Measurements from ENCODE around the gene BTBD1.
A peak's percentile ranks its signal among the peaks of the same experiment; 100 is the strongest.

Gene BTBD1

DNA sequence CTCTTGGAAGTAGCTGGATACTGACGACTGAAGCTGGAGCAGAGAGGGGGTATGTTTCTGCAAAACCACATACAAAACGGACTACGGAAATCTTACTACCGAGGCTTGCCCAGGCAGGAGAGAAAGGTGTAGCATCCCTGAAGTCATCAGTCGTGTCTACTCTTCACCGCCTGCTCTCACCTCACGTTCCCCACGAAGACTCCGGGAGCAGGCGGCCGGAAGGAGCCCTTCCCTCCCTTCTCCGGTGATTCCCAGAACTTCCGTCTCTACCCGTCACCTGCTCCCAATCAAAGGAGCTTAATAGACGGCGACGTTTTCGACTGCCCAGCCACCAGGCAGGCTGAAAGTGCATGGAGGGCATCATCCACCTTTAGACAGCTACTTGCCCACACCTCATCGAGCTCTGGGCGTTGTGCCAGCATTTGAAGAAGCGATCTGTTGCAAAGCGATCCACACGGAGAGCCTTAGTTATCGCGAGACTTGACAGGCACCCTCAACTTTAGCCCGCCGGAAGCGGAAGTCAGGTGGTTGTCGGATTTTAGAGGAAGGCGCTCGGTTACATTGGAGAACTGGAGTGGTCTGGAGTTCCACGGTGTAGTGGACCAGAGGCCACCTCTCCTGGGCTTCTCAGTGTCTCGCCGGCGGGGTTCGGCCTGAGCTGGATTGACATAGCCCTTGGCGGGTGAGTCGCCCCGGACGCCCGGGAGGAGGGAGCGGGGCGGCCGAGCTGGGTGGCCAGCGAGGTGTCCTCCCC is 81.2 kb downstream of the BTBD1 start, which contains the start of gene RAMAC:
TSS of gene RAMAC (plus strand) at position 523 of the 754 bp plus-strand sequence. CDS start 2,809 bp downstream, outside the sequence.
- DNase-seq (ENCODE audit: low read depth): peak; percentile 93
- in situ Hi-C loops (cut with HindIII; ENCODE audit: low sequenced_read_pairs): no loop called here
- H3K4me3 ChIP-seq (ENCODE audit: low read depth, low read length): peak within 1 kb of the TSS; percentile 60
- TF ChIP-seq, protein P1, sequence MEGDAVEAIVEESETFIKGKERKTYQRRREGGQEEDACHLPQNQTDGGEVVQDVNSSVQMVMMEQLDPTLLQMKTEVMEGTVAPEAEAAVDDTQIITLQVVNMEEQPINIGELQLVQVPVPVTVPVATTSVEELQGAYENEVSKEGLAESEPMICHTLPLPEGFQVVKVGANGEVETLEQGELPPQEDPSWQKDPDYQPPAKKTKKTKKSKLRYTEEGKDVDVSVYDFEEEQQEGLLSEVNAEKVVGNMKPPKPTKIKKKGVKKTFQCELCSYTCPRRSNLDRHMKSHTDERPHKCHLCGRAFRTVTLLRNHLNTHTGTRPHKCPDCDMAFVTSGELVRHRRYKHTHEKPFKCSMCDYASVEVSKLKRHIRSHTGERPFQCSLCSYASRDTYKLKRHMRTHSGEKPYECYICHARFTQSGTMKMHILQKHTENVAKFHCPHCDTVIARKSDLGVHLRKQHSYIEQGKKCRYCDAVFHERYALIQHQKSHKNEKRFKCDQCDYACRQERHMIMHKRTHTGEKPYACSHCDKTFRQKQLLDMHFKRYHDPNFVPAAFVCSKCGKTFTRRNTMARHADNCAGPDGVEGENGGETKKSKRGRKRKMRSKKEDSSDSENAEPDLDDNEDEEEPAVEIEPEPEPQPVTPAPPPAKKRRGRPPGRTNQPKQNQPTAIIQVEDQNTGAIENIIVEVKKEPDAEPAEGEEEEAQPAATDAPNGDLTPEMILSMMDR (IDR thresholded peaks at IDR 0.05; ENCODE audit: low read depth, low read length, missing control alignments): no peak

DNA sequence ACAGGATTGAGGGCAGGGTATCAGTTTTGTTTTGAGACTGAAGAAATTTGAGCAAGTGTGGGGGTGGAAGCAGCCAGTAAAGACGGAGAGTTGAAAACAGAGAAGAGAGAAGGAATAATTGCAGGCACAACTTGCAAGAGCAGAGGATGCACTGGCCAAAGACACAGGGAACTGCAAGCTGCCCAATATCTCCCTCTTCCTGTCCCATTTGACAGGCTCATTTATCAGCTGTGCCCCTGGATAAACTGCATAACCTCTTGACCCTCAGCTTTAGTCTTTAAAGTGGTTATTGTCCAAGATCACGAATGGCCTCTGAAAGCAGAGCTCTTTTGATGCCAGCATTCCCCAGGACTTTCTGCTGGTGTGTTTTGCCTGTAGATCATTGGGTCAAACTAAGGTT is 86.1 kb downstream of the BTBD1 start:
- in situ Hi-C loops (cut with HindIII; ENCODE audit: low sequenced_read_pairs): no loop called here
- H3K4me3 ChIP-seq (ENCODE audit: low read depth, low read length): no peak overlapping the region
- no peak for DNase-seq (ENCODE audit: low read depth)
- TF ChIP-seq, protein P1 (IDR thresholded peaks at IDR 0.05; ENCODE audit: low read depth, low read length, missing control alignments): no peak

DNA sequence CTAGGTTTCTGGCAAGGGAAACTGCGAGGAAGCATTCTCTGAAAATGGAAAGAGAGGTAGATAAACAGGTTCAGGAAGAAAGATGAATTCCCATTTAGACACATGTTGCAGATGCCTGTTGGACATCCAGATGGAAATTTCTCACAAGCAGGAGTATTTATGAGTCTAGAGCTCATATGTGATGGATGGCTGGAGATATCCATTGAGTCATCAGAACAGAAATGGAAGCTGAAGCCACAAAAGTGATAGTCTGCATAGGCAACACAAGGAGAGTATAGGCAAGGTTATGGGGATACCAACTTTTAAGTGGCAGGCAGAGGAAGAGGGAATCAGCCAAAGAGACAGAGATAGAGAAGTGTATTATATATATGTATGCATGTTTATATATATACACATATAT is 87.3 kb downstream of the BTBD1 start:
- in situ Hi-C loops (cut with HindIII; ENCODE audit: low sequenced_read_pairs): no loop called here
- H3K4me3 ChIP-seq (ENCODE audit: low read depth, low read length): no peak overlapping the region
- TF ChIP-seq, protein P1 (IDR thresholded peaks at IDR 0.05; ENCODE audit: low read depth, low read length, missing control alignments): no peak
- no peak for DNase-seq (ENCODE audit: low read depth)

DNA sequence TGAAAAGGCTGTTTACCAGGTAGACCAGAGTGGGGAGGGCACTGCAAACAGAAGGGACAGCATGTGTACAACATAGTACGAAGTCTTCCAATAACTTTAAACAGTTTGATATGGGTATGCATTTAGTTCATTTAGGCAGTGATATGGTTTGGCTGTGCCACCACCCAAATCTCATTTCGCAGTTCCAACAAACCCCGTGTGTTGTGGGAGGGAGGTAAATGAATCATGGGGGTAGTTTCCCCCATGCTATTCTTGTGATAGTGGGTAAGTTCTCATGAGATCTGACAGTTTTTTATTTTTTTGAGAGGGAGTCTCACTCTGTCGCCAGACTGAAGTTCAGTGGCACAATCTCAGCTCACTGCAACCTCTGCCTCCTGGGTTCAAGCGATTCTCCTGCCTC is 88.6 kb downstream of the BTBD1 start:
- H3K4me3 ChIP-seq (ENCODE audit: low read depth, low read length): no peak overlapping the region
- in situ Hi-C loops (cut with HindIII; ENCODE audit: low sequenced_read_pairs): no loop called here
- DNase-seq (ENCODE audit: low read depth): no peak
- TF ChIP-seq, protein P1 (IDR thresholded peaks at IDR 0.05; ENCODE audit: low read depth, low read length, missing control alignments): no peak

DNA sequence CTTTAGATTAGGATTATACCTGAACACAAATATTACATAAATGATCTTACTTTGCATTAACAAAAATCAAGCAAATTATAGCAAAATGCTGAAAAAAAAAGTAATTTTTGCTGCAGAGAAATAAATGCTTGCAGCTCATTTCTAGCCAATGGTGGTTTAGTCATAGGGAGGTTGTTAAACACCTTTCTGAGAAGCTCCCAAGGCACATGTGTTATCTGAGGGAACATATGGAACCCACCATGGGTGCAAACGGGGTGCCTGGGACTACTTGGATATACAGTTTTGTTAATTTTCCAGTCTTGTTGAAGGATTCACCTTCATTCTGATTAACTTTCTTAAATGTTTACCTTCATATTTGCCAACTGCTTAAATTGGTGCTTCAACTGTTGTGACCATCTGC is 90.0 kb downstream of the BTBD1 start:
- TF ChIP-seq, protein P1 (IDR thresholded peaks at IDR 0.05; ENCODE audit: low read depth, low read length, missing control alignments): no peak
- no peak overlapping the region for H3K4me3 ChIP-seq (ENCODE audit: low read depth, low read length)
- no peak for DNase-seq (ENCODE audit: low read depth)
- in situ Hi-C loops (cut with HindIII; ENCODE audit: low sequenced_read_pairs): no loop called here

DNA sequence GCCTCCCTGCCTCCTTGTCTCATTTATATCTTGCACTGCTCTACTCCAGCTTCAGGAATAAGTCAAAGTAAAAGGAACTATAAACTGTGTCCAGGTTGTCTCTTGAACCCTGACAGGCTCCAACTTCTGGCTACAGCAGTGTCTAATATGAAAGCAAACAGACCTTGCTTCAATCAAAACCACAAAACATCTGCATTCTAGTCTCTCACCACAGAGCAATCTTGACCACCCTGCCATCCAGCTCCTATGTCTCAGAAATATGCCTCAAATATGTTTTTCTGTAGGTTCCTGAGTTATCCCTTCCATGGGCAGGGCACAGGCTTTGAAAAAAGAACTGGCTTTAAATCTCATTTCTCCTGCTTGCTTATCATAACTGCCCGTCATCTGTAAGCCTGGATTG is 94.1 kb downstream of the BTBD1 start:
- in situ Hi-C loops (cut with HindIII; ENCODE audit: low sequenced_read_pairs): no loop called here
- H3K4me3 ChIP-seq (ENCODE audit: low read depth, low read length): no peak overlapping the region
- DNase-seq (ENCODE audit: low read depth): no peak
- TF ChIP-seq, protein P1 (IDR thresholded peaks at IDR 0.05; ENCODE audit: low read depth, low read length, missing control alignments): no peak

Measured in astrocyte of the cerebellum (primary cell).